Ectodermal cell (in vitro differentiated cells): Measurements from ENCODE around the gene YWHAQ.
"Not testable (repeated sequence)": the region's sequence is repeated elsewhere in the genome, so short reads cannot be mapped to it uniquely, and the experiment has no call there.

Experiments used
- H3K27ac ChIP-seq: 2 replicates; pipeline ENCODE4 v1.7.0; 2013; ENCODE audit warnings: mild to moderate bottlenecking, low read depth, low read length; ENCODE audit not compliant: insufficient read depth, poor library complexity, severe bottlenecking
- H3K27me3 ChIP-seq: 2 replicates; pipeline ENCODE4 v1.7.0; 2013; ENCODE audit warnings: mild to moderate bottlenecking, low read length; ENCODE audit not compliant: insufficient read depth, control insufficient read depth, poor library complexity, severe bottlenecking
- H3K36me3 ChIP-seq: one replicate; pipeline ENCODE4 v1.7.0; 2013; ENCODE audit warnings: low read length; ENCODE audit not compliant: control insufficient read depth, insufficient read depth
- H3K4me1 ChIP-seq: one replicate; pipeline ENCODE4 v1.7.0; 2013; ENCODE audit warnings: low read length; ENCODE audit not compliant: control insufficient read depth, insufficient read depth
- H3K4me3 ChIP-seq: 2 replicates; pipeline ENCODE4 v1.7.0; 2013; ENCODE audit warnings: low read depth, low read length, control low read depth; ENCODE audit not compliant: insufficient read depth
- H3K9me3 ChIP-seq: 2 replicates; pipeline ENCODE4 v1.7.0; 2013; ENCODE audit warnings: mild to moderate bottlenecking, low read length, moderate library complexity; ENCODE audit not compliant: control insufficient read depth
- WGBS, 2 experiments: methylation state at CpG; one replicate each; pipeline ENCODE4 v1.1.7; 2013; ENCODE audit warnings: missing lambda C conversion rate in 2 of 2; 5-methylcytosine and 5-hydroxymethylcytosine counted together

YWHAQ gene

DNA sequence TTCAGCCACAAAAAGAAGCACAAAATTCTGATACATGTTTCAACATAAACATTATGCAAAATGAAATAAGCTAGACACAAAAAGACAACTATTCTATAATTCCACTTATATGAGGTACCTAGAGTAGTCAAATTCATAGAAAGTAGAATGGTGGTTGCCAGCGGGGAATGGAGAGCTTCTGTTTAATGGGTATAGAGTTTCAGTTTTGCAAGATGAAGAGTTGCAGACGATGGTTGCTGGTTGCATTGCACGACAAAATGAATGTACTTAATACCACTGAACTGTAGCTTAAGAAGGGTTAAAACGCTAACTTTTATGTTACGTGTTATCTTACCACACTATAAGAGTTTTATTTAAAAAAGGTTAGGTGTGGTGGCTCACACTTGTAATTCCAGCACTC is 13.5 kb downstream of the YWHAQ start:
- H3K9me3 ChIP-seq: no peaks in the 10 kb centered on the region
- no peaks in the 10 kb centered on the region for H3K27me3 ChIP-seq
- 95 to 96% methylated on average over 4 to 5 of the region's 5 CpGs for WGBS, 2 experiments
- H3K4me1 ChIP-seq: no peaks in the 10 kb centered on the region
- peaks cover 8% of the 10 kb centered on the region for H3K36me3 ChIP-seq
- H3K4me3 ChIP-seq: no peak overlapping the region
- no peak overlapping the region for H3K27ac ChIP-seq

DNA sequence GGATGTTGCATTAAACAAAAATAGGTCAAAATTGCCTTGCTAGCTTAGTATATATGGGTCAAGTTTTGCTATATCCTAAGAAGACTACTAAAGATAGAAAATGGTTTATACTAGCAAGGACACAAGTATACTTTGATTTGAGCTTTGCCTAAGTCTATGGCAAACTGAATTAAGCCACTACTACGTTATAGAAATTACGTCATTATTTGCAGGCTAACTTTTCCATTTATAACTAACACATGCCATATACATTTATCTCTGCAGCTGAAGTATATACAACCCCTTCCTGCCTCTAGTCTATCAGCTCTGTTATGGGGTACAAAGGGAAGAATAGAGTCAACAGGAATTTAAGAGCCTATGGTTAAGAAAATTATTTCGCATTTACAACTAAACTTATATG is 16.2 kb downstream of the YWHAQ start:
- Histone ChIP-seq H3K4me1 (no peaks in the 10 kb centered on the region), H3K9me3 (no peaks in the 10 kb centered on the region), H3K27ac (no peak overlapping the region), H3K4me3 (no peak overlapping the region), H3K27me3 (no peaks in the 10 kb centered on the region), H3K36me3 (peaks cover 8% of the 10 kb centered on the region)
- WGBS, 2 experiments: 70 to 81% methylated on average over 2 to 3 of the region's 3 CpGs

DNA sequence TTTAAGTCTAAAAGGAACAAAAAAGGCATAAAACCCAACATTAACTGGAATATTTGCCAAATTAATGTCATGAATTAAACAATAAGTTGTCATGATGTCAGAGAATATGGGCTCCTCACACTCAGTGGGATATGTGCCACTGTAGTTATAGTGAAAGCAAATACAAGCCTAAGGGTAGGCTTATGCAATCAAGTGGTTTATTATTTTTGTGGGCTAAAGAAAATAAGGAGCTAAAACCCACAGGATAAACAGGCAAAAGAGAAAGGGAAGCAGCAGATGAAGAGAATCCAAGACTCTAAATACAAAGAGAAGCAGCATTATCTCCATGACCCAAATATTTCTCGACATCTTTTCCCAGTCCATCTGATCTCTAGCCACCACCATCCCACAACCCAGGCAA is 17.5 kb downstream of the YWHAQ start:
- Histone ChIP-seq H3K4me1 (no peaks in the 10 kb centered on the region), H3K27me3 (no peaks in the 10 kb centered on the region), H3K36me3 (peaks cover 6% of the 10 kb centered on the region), H3K4me3 (no peak overlapping the region), H3K9me3 (no peaks in the 10 kb centered on the region), H3K27ac (no peak overlapping the region)
- WGBS, 2 experiments: 93 to 100% methylated on average over 1 of the region's 1 CpG

DNA sequence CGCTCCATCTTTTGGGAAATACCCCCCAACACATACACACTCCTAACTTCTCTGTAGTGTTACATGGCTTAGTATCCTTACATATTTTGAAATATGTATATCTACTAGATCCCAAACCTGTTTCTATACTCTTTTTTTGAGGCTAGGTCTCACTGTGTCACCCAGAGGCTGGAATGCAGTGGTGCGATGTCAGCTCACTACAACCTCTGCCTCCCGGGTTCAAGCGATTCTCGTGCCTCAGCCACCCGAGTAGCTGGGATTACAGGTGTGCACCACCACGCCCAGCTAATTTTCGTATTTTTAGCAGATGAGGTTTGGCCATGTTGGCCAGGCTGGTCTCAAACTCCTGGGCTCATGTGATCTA is 19.3 kb downstream of the YWHAQ start:
- H3K4me1 ChIP-seq, H3K27me3 ChIP-seq, H3K27ac ChIP-seq, H3K4me3 ChIP-seq, H3K9me3 ChIP-seq, H3K36me3 ChIP-seq: not testable (repeated sequence)
- WGBS, 2 experiments: 94 to 95% methylated on average over 8 of the region's 8 CpGs

DNA sequence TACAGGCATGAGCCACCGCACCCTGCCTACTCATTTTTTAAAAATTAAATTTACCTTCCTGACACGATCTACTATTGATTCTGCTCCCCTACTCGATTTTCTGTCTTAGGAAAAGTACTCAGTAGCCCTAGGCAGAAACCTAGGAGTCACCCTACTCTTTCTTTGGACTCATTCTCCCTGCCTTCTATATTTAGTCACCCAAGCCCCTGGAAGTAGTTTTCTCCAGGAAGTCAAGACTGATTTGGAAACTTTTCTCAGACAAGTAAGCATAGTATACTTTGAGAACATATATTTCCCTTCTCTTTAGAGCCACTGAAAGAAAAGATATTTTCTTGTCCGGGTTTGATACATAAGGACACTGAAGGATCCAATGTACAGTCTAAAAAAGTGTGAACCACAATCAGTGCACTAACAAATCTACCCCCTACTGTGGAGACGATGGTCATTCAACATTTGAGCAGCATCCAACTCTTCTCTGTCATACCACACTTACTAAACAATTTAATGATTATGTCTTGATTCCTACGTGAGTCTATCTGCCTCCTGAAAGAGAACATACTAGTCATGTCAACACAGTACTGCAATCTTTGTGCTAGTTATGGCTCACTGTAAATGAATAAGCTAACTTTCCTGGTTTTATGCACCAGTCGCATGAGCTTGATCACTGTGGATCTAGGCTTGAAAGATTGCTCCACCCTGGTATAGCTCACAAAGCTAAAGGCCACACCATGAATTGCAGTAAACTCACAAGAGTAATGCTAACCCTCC is 19.8 kb downstream of the YWHAQ start:
- H3K27me3 ChIP-seq: no peaks in the 10 kb centered on the region
- H3K27ac ChIP-seq: no peak overlapping the region
- H3K36me3 ChIP-seq: no peaks in the 10 kb centered on the region
- no peaks in the 10 kb centered on the region for H3K9me3 ChIP-seq
- H3K4me3 ChIP-seq: no peak overlapping the region
- WGBS, 2 experiments: 95% methylated on average over 7 of the region's 7 CpGs
- no peaks in the 10 kb centered on the region for H3K4me1 ChIP-seq

DNA sequence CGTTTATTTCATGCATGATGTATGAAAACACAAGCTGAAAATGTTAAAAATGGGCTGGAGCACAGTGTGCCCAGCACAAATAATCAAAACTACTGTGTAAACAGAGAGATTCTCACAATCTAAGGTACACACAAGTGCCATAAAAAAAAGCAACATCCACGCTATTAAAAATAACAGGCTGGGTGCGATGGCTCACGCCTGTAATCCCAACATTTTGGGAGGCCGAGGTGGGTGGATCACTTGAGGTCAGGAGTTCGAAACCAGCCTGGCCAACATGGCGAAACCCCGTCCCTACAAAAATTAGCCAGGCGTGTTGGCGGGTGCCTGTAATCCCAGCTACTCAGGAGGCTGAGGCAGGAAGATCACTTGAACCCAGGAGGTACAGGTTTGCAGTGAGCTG is 22.3 kb downstream of the YWHAQ start:
- H3K4me3 ChIP-seq, H3K27ac ChIP-seq, H3K9me3 ChIP-seq, H3K4me1 ChIP-seq, H3K27me3 ChIP-seq, H3K36me3 ChIP-seq: not testable (repeated sequence)
- 91 to 93% methylated on average over 10 of the region's 10 CpGs for whole genome bisulfite sequencing, 2 experiments

DNA sequence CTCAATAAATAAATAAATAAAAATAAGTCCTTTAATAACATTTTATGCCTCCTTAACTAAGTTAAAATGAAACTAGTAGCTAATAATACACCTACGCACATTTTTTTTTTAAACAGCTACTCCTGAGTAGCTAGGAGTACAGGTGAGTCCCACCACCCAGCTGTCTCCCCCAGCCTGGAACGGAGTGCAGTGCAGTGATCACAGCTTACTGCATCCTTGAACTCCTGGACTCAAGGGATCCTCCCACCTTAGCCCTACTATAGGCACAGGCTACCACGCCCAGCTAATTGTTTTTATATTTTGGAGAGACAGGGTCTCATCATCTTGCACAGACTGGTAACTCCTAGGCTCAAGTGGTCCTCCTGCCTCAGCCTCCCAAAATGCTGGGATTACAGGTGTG is 28.4 kb downstream of the YWHAQ start:
- Histone ChIP-seq H3K27me3 (no peaks in the 10 kb centered on the region), H3K4me1 (no peaks in the 10 kb centered on the region), H3K36me3 (peaks cover 33% of the 10 kb centered on the region), H3K9me3 (peaks cover 3% of the 10 kb centered on the region), H3K4me3 (no peak overlapping the region), H3K27ac (no peak overlapping the region)
- 91 to 97% methylated on average over 3 of the region's 3 CpGs for WGBS, 2 experiments

DNA sequence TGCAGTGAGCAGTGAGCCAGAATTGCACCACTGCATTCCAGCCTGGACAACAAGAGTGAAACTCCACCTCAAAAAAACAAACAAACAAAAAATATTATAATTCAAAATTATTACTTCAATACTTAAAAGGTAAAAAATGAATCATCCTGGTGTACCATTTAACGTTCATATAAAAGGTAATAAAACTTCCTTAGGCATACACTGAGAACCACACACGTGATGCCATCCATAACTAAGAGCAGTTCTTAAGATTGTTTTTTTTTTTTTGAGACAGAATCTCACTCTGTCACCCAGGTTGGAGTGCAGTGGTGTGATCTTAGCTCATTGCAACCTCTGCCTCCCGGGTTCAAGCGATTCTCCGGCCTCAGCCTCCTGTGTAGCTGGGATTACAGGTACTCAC is 29.4 kb downstream of the YWHAQ start:
- H3K27ac ChIP-seq: no peak overlapping the region
- H3K27me3 ChIP-seq: no peaks in the 10 kb centered on the region
- 91 to 96% methylated on average over 5 of the region's 5 CpGs for WGBS, 2 experiments
- peaks cover 33% of the 10 kb centered on the region for H3K36me3 ChIP-seq
- H3K9me3 ChIP-seq: peaks cover 3% of the 10 kb centered on the region
- no peak overlapping the region for H3K4me3 ChIP-seq
- no peaks in the 10 kb centered on the region for H3K4me1 ChIP-seq

DNA sequence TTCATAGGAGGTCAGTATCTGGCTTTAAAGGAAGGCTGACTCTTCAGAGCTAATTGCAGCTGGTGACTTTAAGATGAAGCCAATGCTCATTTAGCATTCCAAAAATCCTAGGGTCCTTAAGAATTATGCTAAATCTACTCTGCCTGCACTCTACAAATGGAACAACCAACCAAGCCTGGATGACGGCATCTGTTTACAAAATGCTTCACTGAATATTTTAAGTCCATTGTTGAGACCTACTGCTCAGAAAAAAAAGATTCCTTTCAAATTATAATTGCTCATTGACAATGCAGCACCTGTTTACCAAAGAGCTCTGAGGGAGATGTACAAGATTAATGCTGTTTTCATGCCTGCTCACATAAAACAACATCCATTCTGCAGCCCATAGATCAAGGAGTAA is 31.4 kb downstream of the YWHAQ start:
- Histone ChIP-seq H3K27ac (no peak overlapping the region), H3K4me1 (no peaks in the 10 kb centered on the region), H3K9me3 (peaks cover 3% of the 10 kb centered on the region), H3K4me3 (no peak overlapping the region), H3K27me3 (no peaks in the 10 kb centered on the region), H3K36me3 (peaks cover 33% of the 10 kb centered on the region)
- WGBS, 2 experiments: 88 to 95% methylated on average over 1 of the region's 1 CpG

DNA sequence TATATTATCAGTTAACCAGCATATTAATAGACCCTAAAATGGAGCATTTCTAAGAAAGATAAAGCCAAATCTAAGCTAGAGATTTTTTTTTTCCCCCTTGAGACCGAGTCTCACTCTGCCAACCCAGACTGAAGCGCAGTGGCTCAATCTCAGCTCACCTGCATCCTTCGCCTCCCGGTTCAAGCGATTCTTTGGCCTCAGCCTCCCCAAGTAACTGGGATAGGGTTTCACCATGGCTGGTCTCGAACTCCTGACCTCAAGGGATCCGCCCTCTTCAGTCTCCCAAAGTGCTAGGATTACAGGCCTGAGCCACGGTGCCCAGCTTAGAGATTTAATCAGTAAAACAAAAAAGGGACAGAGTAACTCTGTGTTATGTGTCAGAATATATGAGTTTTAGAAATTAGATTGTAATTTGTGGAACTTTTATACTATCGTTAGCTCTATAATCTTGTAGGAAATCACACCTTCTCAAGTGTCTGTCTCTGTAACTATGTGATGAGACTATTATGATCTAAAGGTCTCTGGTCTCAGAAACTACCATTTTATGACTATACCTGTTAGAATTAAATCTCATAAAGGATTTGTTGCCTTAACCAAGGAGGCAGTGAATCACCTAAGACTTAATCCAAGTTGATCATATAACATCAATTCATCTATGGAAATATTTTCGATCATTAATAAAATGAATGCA is 34.0 kb downstream of the YWHAQ start:
- H3K27me3 ChIP-seq: no peaks in the 10 kb centered on the region
- no peak overlapping the region for H3K27ac ChIP-seq
- peaks cover 3% of the 10 kb centered on the region for H3K9me3 ChIP-seq
- 93 to 94% methylated on average over 9 to 10 of the region's 10 CpGs for WGBS, 2 experiments
- H3K4me1 ChIP-seq: no peaks in the 10 kb centered on the region
- H3K4me3 ChIP-seq: no peak overlapping the region
- peaks cover 32% of the 10 kb centered on the region for H3K36me3 ChIP-seq
